Breast epithelium (tissue), 3 donors: ENCODE measurements around the gene ALG5.

Experiments
- CTCF ChIP-seq, 3 donors: fragments of 450-650 bp; IDR thresholded peaks; one replicate each; pipeline ENCODE4 v1.5.1; 2016 to 2017; ENCODE audit warnings: antibody characterized with exemption in 3 of 3, mild to moderate bottlenecking in 3 of 3, moderate library complexity in 3 of 3
- POLR2A ChIP-seq: fragments of 450-650 bp; IDR thresholded peaks from one replicate; pipeline ENCODE4 v1.6.1; 2016; ENCODE audit warnings: antibody characterized with exemption, mild to moderate bottlenecking, moderate library complexity
- POLR2AphosphoS5 ChIP-seq, 3 donors: sonication (generic); formaldehyde crosslinking; IDR thresholded peaks; one replicate each; pipeline ENCODE4 v1.6.1; 2017; ENCODE audit warnings: antibody characterized with exemption in 3 of 3

- TF ChIP-seq CTCF (IDR thresholded peaks at IDR 0.05): no peak
- TF ChIP-seq POLR2AphosphoS5 (IDR thresholded peaks at IDR 0.05): no peak
- TF ChIP-seq POLR2A: no peak
These were observed 25.4 kb downstream of the ALG5 start for GRCh38 chr13:36973621-36974295.
